Thymus (tissue), 11 donors: ENCODE measurements around the gene C7orf33. TPM values are rescaled to one million over a fixed set of nuclear protein-coding genes. Genes with fewer than 3 reads are reported as not detected.
A peak's percentile ranks its signal among the peaks of the same experiment; 100 is the strongest.

Experiments used
- DNase-seq, 9 donors: peaks; one replicate each; pipeline ENCODE4 v3.0.0-alpha.2; 2013; ENCODE audit warnings: low spot score in 9 of 9, low read depth in 6 of 9, missing footprints in 1 of 9
- H3K27ac ChIP-seq, 2 donors: one replicate each; pipeline ENCODE4 v1.5.1; 2013; ENCODE audit warnings: control low read depth in 1 of 2, low read depth in 1 of 2, low read length in 1 of 2, mild to moderate bottlenecking in 1 of 2, moderate library complexity in 1 of 2
- H3K27me3 ChIP-seq, 2 donors: one replicate each; pipeline ENCODE4 v1.5.1; 2013; ENCODE audit warnings: low read length in 1 of 2; ENCODE audit not compliant: control insufficient read depth in 2 of 2, insufficient read depth in 1 of 2
- H3K36me3 ChIP-seq, 2 donors: one replicate each; pipeline ENCODE4 v1.5.1; 2013; ENCODE audit warnings: low read length in 1 of 2, mild to moderate bottlenecking in 1 of 2, moderate library complexity in 1 of 2; ENCODE audit not compliant: control insufficient read depth in 2 of 2, insufficient read depth in 2 of 2
- H3K4me1 ChIP-seq, 2 donors: one replicate each; pipeline ENCODE4 v1.5.1; 2013; ENCODE audit warnings: low read length in 2 of 2; ENCODE audit not compliant: control insufficient read depth in 2 of 2, insufficient read depth in 2 of 2
- H3K4me3 ChIP-seq, 2 donors: one replicate each; pipeline ENCODE4 v1.5.1; 2013; ENCODE audit warnings: low read length in 2 of 2, control low read depth in 1 of 2, mild to moderate bottlenecking in 1 of 2
- H3K9me3 ChIP-seq, 2 donors: one replicate each; pipeline ENCODE4 v1.5.1; 2013; ENCODE audit warnings: low read length in 1 of 2, mild to moderate bottlenecking in 1 of 2; ENCODE audit not compliant: control insufficient read depth in 2 of 2, insufficient read depth in 1 of 2
- WGBS: extraction: QIAGEN DNeasy Blood & Tissue Kit; methylation state at CpG from one replicate; pipeline ENCODE4 v1.1.7; 2013; 5-methylcytosine and 5-hydroxymethylcytosine counted together
- polyA plus RNA-seq: library from polyadenylated mRNA; stranded (reverse); fragments of 200-250 nt; gene quantifications from one replicate; pipeline ENCODE4 v1.2.3, GENCODE V29; 2013
- total RNA-seq: library from RNA; stranded (reverse); fragments of 120-200 nt; gene quantifications from one replicate; pipeline ENCODE4 v1.2.4, GENCODE V29; 2013
- donor health status: healthy.

C7orf33 gene
- total and polyA plus RNA-seq, 2 donors, result not detected

GRCh38 chr7:148630078-148630477 is 39.5 kb downstream of the C7orf33 start:
- H3K9me3 ChIP-seq, result no peaks in the 10 kb centered on the region
- DNase-seq, result no peak
- no peaks in the 10 kb centered on the region for H3K36me3 ChIP-seq
- no peaks in the 10 kb centered on the region for H3K27me3 ChIP-seq
- 93% methylated on average over 6 of the region's 6 CpGs for WGBS
- H3K27ac ChIP-seq, result no peak overlapping the region
- H3K4me1 ChIP-seq, result peaks cover 18 to 36% of the 10 kb centered on the region in 2 donors
- no peak overlapping the region for H3K4me3 ChIP-seq

- peaks cover 12 to 23% of the 10 kb centered on the region in 2 donors for H3K4me1 ChIP-seq
- 97% methylated on average over 6 of the region's 6 CpGs for WGBS
- no peaks in the 10 kb centered on the region for H3K27me3 ChIP-seq
- no peak overlapping the region for H3K4me3 ChIP-seq
- H3K36me3 ChIP-seq, result no peaks in the 10 kb centered on the region
- DNase-seq, result no peak
- H3K27ac ChIP-seq, result peak overlapping the region in 1 of 2 donors; percentile 88
- H3K9me3 ChIP-seq, result no peaks in the 10 kb centered on the region
Observed at GRCh38 chr7:148633761-148634160, 43.2 kb downstream of the C7orf33 start.

- no peak for DNase-seq
- peaks cover 6 to 14% of the 10 kb centered on the region in 2 donors for H3K4me1 ChIP-seq
Observed at GRCh38 chr7:148637094-148637493, 46.5 kb downstream of the C7orf33 start.

GRCh38 chr7:148645898-148646297 is 55.3 kb downstream of the C7orf33 start:
- H3K36me3 ChIP-seq, result no peaks in the 10 kb centered on the region
- no peak overlapping the region for H3K27ac ChIP-seq
- H3K27me3 ChIP-seq, result no peaks in the 10 kb centered on the region
- no peak for DNase-seq
- H3K4me3 ChIP-seq, result no peak overlapping the region
- H3K4me1 ChIP-seq, result no peaks in the 10 kb centered on the region
- WGBS, result 98% methylated on average over 2 of the region's 2 CpGs
- no peaks in the 10 kb centered on the region for H3K9me3 ChIP-seq

More at GRCh38 chr7:148637094-148637493, 46.5 kb downstream of the C7orf33 start:
- Histone ChIP-seq H3K9me3 (no peaks in the 10 kb centered on the region), H3K27me3 (no peaks in the 10 kb centered on the region), H3K36me3 (no peaks in the 10 kb centered on the region), H3K27ac (no peak overlapping the region), H3K4me3 (no peak overlapping the region)
- 97% methylated on average over 19 of the region's 19 CpGs for WGBS

- DNase-seq, result no peak
- Histone ChIP-seq H3K27ac (no peak overlapping the region), H3K36me3 (no peaks in the 10 kb centered on the region), H3K4me1 (no peaks in the 10 kb centered on the region), H3K4me3 (no peak overlapping the region), H3K27me3 (no peaks in the 10 kb centered on the region), H3K9me3 (no peaks in the 10 kb centered on the region)
- WGBS, result 96% methylated on average over 4 of the region's 4 CpGs
Observed at GRCh38 chr7:148650232-148650858, 59.8 kb downstream of the C7orf33 start.

GRCh38 chr7:148652773-148653172 is 62.2 kb downstream of the C7orf33 start:
- Histone ChIP-seq H3K27ac (no peak overlapping the region), H3K4me3 (no peak overlapping the region), H3K9me3 (no peaks in the 10 kb centered on the region), H3K36me3 (no peaks in the 10 kb centered on the region), H3K4me1 (no peaks in the 10 kb centered on the region), H3K27me3 (no peaks in the 10 kb centered on the region)
- no peak for DNase-seq

GRCh38 chr7:148657929-148658328 is 67.4 kb downstream of the C7orf33 start:
- Histone ChIP-seq H3K9me3 (no peaks in the 10 kb centered on the region), H3K27me3 (no peaks in the 10 kb centered on the region), H3K4me3 (no peak overlapping the region), H3K27ac (no peak overlapping the region), H3K4me1 (no peaks in the 10 kb centered on the region), H3K36me3 (no peaks in the 10 kb centered on the region)
- 96% methylated on average over 4 of the region's 4 CpGs for WGBS
- no peak for DNase-seq

- Histone ChIP-seq H3K4me3 (no peak overlapping the region), H3K4me1 (no peaks in the 10 kb centered on the region), H3K27me3 (no peaks in the 10 kb centered on the region), H3K9me3 (no peaks in the 10 kb centered on the region), H3K36me3 (no peaks in the 10 kb centered on the region), H3K27ac (no peak overlapping the region)
- WGBS, result 94% methylated on average over 2 of the region's 2 CpGs
- DNase-seq, result peak in 1 of 9 donors; percentile 20
Observed at GRCh38 chr7:148661471-148661870, 70.9 kb downstream of the C7orf33 start.

GRCh38 chr7:148662646-148663045 is 72.1 kb downstream of the C7orf33 start:
- no peaks in the 10 kb centered on the region for H3K9me3 ChIP-seq
- H3K27me3 ChIP-seq, result no peaks in the 10 kb centered on the region
- WGBS, result 91% methylated on average over 3 of the region's 3 CpGs
- no peaks in the 10 kb centered on the region for H3K36me3 ChIP-seq
- H3K27ac ChIP-seq, result no peak overlapping the region
- no peak overlapping the region for H3K4me3 ChIP-seq
- no peaks in the 10 kb centered on the region for H3K4me1 ChIP-seq
- DNase-seq, result no peak
